Osteoblast (primary cell): ENCODE data around the gene NID2. TPM values are rescaled to one million over a fixed set of nuclear protein-coding genes. Genes with fewer than 3 reads are reported as not detected.

ENCODE experiments used
- DNase-seq: peaks from one replicate; pipeline ENCODE4 v3.0.0; 2011; ENCODE audit warnings: low spot score, mixed read lengths; ENCODE audit not compliant: insufficient read length; ENCODE audit errors: missing footprints
- H2AFZ ChIP-seq: 2 replicates; pipeline ENCODE4 v1.6.0; 2011; ENCODE audit warnings: mild to moderate bottlenecking, low read length
- H3K27ac ChIP-seq: 2 replicates; pipeline ENCODE4 v1.5.1; 2011; ENCODE audit warnings: mild to moderate bottlenecking, low read depth, low read length, moderate library complexity
- H3K27me3 ChIP-seq: 2 replicates; pipeline ENCODE4 v1.6.0; 2012; ENCODE audit warnings: mild to moderate bottlenecking, control low read depth, inconsistent platforms, low read length, moderate library complexity; ENCODE audit not compliant: insufficient read depth
- H3K36me3 ChIP-seq: 2 replicates; pipeline ENCODE4 v1.5.1; 2011; ENCODE audit warnings: mild to moderate bottlenecking, low read length, control low read depth, moderate library complexity; ENCODE audit not compliant: insufficient read depth
- H3K4me1 ChIP-seq: 2 replicates; pipeline ENCODE4 v1.5.1; 2011; ENCODE audit warnings: mild to moderate bottlenecking, low read length, control low read depth, moderate library complexity; ENCODE audit not compliant: insufficient read depth
- H3K4me2 ChIP-seq: 2 replicates; pipeline ENCODE4 v1.6.0; 2011; ENCODE audit warnings: mild to moderate bottlenecking, low read length; ENCODE audit not compliant: insufficient read depth
- H3K4me3 ChIP-seq: fragments of 200-600 bp; sonication (generic); 3 replicates; pipeline ENCODE4 v1.5.1; 2012; ENCODE audit warnings: mild to moderate bottlenecking, low read length, inconsistent platforms; ENCODE audit not compliant: insufficient read depth
- H3K79me2 ChIP-seq: 2 replicates; pipeline ENCODE4 v1.6.0; 2012; ENCODE audit warnings: mild to moderate bottlenecking, low read length, control low read depth, inconsistent platforms; ENCODE audit not compliant: insufficient read depth
- H3K9me3 ChIP-seq: 2 replicates; pipeline ENCODE4 v1.5.1; 2011; ENCODE audit warnings: low read depth, low read length, control low read depth
- H4K20me1 ChIP-seq: 2 replicates; pipeline ENCODE4 v1.6.0; 2012; ENCODE audit warnings: mild to moderate bottlenecking, low read length, control low read depth; ENCODE audit not compliant: insufficient read depth
- CTCF ChIP-seq: IDR thresholded peaks from 2 replicates; pipeline ENCODE4 v1.5.1; 2011; ENCODE audit warnings: mild to moderate bottlenecking, low read depth, low read length, moderate library complexity; ENCODE audit errors: extremely low read depth
- total RNA-seq: library from RNA; depleted of rRNA; stranded (reverse); fragments of >200 nt; gene quantifications from 2 replicates; pipeline ENCODE4 v1.2.3, GENCODE V29; 2012

The NID2 gene
- total RNA-seq, 1 donor: 141 TPM

DNA sequence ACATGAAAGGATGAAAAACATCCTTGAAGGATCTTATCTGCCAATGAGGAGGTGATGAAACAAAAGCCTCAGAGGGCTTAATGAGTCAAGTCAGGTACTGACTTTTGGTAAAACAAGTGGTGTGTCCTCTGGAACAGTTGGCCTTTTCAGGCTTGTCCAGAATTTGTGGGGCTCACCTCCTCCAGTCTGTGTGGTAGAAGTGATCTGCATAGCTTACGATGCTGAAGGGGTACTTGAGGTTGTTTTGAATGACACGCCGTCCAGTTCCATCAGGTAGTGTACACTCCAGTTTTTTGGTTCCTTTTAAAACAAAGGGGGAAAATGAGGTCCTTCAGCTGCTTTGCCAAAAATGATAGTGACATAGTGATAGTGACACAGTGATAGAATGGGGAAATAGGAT, 62.5 kb downstream of the NID2 start:
- H4K20me1 ChIP-seq: no peaks in the 10 kb centered on the region
- no peak overlapping the region for H3K4me2 ChIP-seq
- H3K4me3 ChIP-seq: no peak overlapping the region
- DNase-seq: no peak
- peaks cover 93% of the 10 kb centered on the region for H3K36me3 ChIP-seq
- no peak overlapping the region for H3K27ac ChIP-seq
- H3K4me1 ChIP-seq: no peaks in the 10 kb centered on the region
- no peak for TF ChIP-seq CTCF
- H3K79me2 ChIP-seq: peaks cover 5% of the 10 kb centered on the region
- H2AFZ ChIP-seq: no peak overlapping the region
- no peaks in the 10 kb centered on the region for H3K9me3 ChIP-seq
- H3K27me3 ChIP-seq: no peaks in the 10 kb centered on the region

DNA sequence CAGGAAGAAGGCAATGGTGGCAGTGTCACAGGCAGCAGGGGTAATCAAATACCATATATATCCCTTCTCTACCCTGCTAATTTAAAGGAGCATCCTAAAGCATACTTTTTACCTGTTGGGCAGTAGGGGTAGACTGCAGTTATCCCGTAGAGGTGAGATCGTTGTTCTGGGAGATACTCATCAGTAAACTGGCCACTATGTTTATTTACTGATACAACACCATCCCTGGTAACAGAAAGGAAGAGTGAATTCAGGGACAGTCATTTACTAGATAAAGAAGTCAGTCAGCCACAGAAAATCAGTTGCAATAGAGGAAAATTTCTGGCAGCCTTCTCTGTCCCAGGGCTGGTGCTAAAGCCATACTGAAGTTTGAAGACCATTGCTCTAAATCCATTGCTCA, 63.2 kb downstream of the NID2 start:
- Histone ChIP-seq H4K20me1 (no peaks in the 10 kb centered on the region), H2AFZ (no peak overlapping the region), H3K4me2 (no peak overlapping the region), H3K27ac (no peak overlapping the region), H3K79me2 (peaks cover 5% of the 10 kb centered on the region), H3K4me1 (peaks cover 1% of the 10 kb centered on the region), H3K27me3 (no peaks in the 10 kb centered on the region), H3K9me3 (no peaks in the 10 kb centered on the region), H3K4me3 (no peak overlapping the region), H3K36me3 (peaks cover 93% of the 10 kb centered on the region)
- TF ChIP-seq CTCF: no peak
- no peak for DNase-seq

GRCh38 chr14:52003324-52003723, 65.5 kb downstream of the NID2 start:
- DNase-seq: no peak
- no peak overlapping the region for H3K4me3 ChIP-seq
- TF ChIP-seq CTCF: no peak
- no peaks in the 10 kb centered on the region for H3K9me3 ChIP-seq
- H3K36me3 ChIP-seq: peaks cover 72% of the 10 kb centered on the region
- no peak overlapping the region for H2AFZ ChIP-seq
- H3K27ac ChIP-seq: peak overlapping the region; percentile 18
- H3K4me2 ChIP-seq: no peak overlapping the region
- peaks cover 21% of the 10 kb centered on the region for H3K4me1 ChIP-seq
- no peaks in the 10 kb centered on the region for H3K27me3 ChIP-seq
- H3K79me2 ChIP-seq: peaks cover 6% of the 10 kb centered on the region
- H4K20me1 ChIP-seq: no peaks in the 10 kb centered on the region

DNA sequence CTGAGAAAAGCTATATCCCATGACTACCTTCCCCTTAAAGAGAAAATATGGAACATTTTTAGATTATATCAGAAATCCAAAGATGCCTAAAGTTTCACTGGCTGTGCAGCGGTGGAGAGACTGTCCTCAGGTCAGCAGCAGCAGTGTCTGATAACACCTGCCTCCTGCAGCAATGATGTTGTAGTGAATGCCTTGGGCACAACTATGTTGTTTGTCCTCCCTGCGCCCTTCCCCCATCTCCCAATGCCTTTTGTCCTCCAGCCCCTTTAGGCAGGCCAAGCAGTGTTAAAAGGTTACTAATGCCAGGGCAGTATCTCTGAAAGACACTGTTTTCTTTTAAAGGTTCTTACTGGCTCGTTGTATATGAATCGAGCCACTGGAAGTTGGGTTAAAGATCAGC, 66.3 kb downstream of the NID2 start:
- no peaks in the 10 kb centered on the region for H4K20me1 ChIP-seq
- H3K79me2 ChIP-seq: peaks cover 9% of the 10 kb centered on the region
- peaks cover 21% of the 10 kb centered on the region for H3K4me1 ChIP-seq
- DNase-seq: no peak
- TF ChIP-seq CTCF: no peak
- H3K27ac ChIP-seq: peak overlapping the region; percentile 24
- no peaks in the 10 kb centered on the region for H3K9me3 ChIP-seq
- no peak overlapping the region for H3K4me3 ChIP-seq
- H3K27me3 ChIP-seq: no peaks in the 10 kb centered on the region
- H2AFZ ChIP-seq: no peak overlapping the region
- H3K4me2 ChIP-seq: no peak overlapping the region
- H3K36me3 ChIP-seq: peaks cover 64% of the 10 kb centered on the region
